ENCODE measurements around the gene TRIM26.

The TRIM26 gene

GRCh38 chr6:30156774-30157173 is 56.4 kb downstream of the TRIM26 start:
- H2AK5ac ChIP-seq (ENCODE audit: low read depth, low read length) = no peak overlapping the region
- no peak overlapping the region for H4K91ac ChIP-seq (ENCODE audit: low read depth, low read length, poor library complexity)
- H2BK15ac ChIP-seq (ENCODE audit: low read length) = no peak overlapping the region
- H3K36me3 ChIP-seq (replicated peaks in 1 of 2; ENCODE audit: control insufficient read depth in 2 of 2, insufficient read depth in 2 of 2, low read length in 2 of 2) = no peaks in the 10 kb centered on the region
- H2BK120ac ChIP-seq (ENCODE audit: low read depth, low read length) = no peak overlapping the region
- no peaks in the 10 kb centered on the region for H3K4me1 ChIP-seq (ENCODE audit: control insufficient read depth in 2 of 2, insufficient read depth in 1 of 2, low read depth in 1 of 2, low read length in 2 of 2)
- H2AFZ ChIP-seq (ENCODE audit: low read length) = no peak overlapping the region
- H2BK5ac ChIP-seq (ENCODE audit: low read length) = no peak overlapping the region
- no peak for DNase-seq (ENCODE audit: low spot score)
- no peak overlapping the region for H4K8ac ChIP-seq (ENCODE audit: low read depth, low read length)
- no peak overlapping the region for H3K18ac ChIP-seq (ENCODE audit: low read length)
- no peak overlapping the region for H3K4ac ChIP-seq (ENCODE audit: low read length)
- H3K14ac ChIP-seq (ENCODE audit: low read length) = no peak overlapping the region
- no peak overlapping the region for H3K9ac ChIP-seq (ENCODE audit: low read depth, low read length, poor library complexity)
- WGBS, 2 donors (ENCODE audit: extremely low coverage in 2 of 2, insufficient read length in 2 of 2, insufficient replicate concordance in 1 of 2) = no CpG with 5 or more reads among the region's 9 CpGs
- no peak overlapping the region for H3K4me3 ChIP-seq (ENCODE audit: low read length in 2 of 2)
- H3K79me1 ChIP-seq (ENCODE audit: low read depth, low read length) = no peaks in the 10 kb centered on the region
- no peak overlapping the region for H2BK12ac ChIP-seq (ENCODE audit: low read length)
- peaks cover 0 to 53% (median 0%) of the 10 kb centered on the region in 3 experiments for H3K27me3 ChIP-seq (ENCODE audit: control insufficient read depth in 3 of 3, insufficient read depth in 3 of 3, low read depth in 1 of 3, low read length in 3 of 3)
- H3K4me2 ChIP-seq (ENCODE audit: insufficient read depth, low read length, poor library complexity, severe bottlenecking) = no peak overlapping the region
- no peak overlapping the region for H3K23ac ChIP-seq (ENCODE audit: low read depth, low read length, poor library complexity)
- H3K27ac ChIP-seq (replicated peaks; ENCODE audit: low read length) = no peak overlapping the region
- H3K9me3 ChIP-seq (replicated peaks in 1 of 2; ENCODE audit: control insufficient read depth in 2 of 2, insufficient read depth in 1 of 2, low read depth in 1 of 2, low read length in 2 of 2) = no peaks in the 10 kb centered on the region

DNA sequence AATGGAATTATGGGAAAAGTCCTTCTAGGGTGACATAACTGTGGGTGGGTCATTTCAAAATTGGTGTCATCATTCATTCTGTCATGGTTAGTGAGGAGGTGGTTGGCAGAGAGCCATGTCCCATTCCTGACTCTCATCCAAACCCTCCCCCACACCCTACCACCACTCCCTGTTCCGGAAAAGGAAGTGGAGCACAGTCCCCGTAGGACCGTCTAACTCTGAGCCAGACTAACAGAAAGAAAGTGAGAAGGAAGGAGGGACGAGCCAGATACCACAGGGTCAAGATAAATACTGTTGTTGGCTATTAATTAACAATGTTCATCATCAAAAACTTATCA is 57.0 kb downstream of the TRIM26 start:
- no peak overlapping the region for H2BK120ac ChIP-seq (ENCODE audit: low read depth, low read length)
- no peak overlapping the region for H3K27ac ChIP-seq (replicated peaks; ENCODE audit: low read length)
- no peak overlapping the region for H3K9ac ChIP-seq (ENCODE audit: low read depth, low read length, poor library complexity)
- no peak overlapping the region for H2BK15ac ChIP-seq (ENCODE audit: low read length)
- H3K18ac ChIP-seq (ENCODE audit: low read length) = no peak overlapping the region
- H2AFZ ChIP-seq (ENCODE audit: low read length) = no peak overlapping the region
- no peak overlapping the region for H2BK12ac ChIP-seq (ENCODE audit: low read length)
- no peaks in the 10 kb centered on the region for H3K36me3 ChIP-seq (replicated peaks in 1 of 2; ENCODE audit: control insufficient read depth in 2 of 2, insufficient read depth in 2 of 2, low read length in 2 of 2)
- H3K79me1 ChIP-seq (ENCODE audit: low read depth, low read length) = no peaks in the 10 kb centered on the region
- no peak overlapping the region for H4K8ac ChIP-seq (ENCODE audit: low read depth, low read length)
- H3K4me3 ChIP-seq (ENCODE audit: low read length in 2 of 2) = no peak overlapping the region
- H3K4me1 ChIP-seq (ENCODE audit: control insufficient read depth in 2 of 2, insufficient read depth in 1 of 2, low read depth in 1 of 2, low read length in 2 of 2) = no peaks in the 10 kb centered on the region
- H3K27me3 ChIP-seq (ENCODE audit: control insufficient read depth in 3 of 3, insufficient read depth in 3 of 3, low read depth in 1 of 3, low read length in 3 of 3) = peaks cover 0 to 57% (median 0%) of the 10 kb centered on the region in 3 experiments
- no peak overlapping the region for H3K23ac ChIP-seq (ENCODE audit: low read depth, low read length, poor library complexity)
- DNase-seq (ENCODE audit: low spot score) = no peak
- no peak overlapping the region for H2AK5ac ChIP-seq (ENCODE audit: low read depth, low read length)
- H4K91ac ChIP-seq (ENCODE audit: low read depth, low read length, poor library complexity) = no peak overlapping the region
- no peak overlapping the region for H3K4me2 ChIP-seq (ENCODE audit: insufficient read depth, low read length, poor library complexity, severe bottlenecking)
- no peak overlapping the region for H2BK5ac ChIP-seq (ENCODE audit: low read length)
- no CpG with 5 or more reads among the region's 4 CpGs for WGBS, 2 donors (ENCODE audit: extremely low coverage in 2 of 2, insufficient read length in 2 of 2, insufficient replicate concordance in 1 of 2)
- H3K4ac ChIP-seq (ENCODE audit: low read length) = no peak overlapping the region
- no peak overlapping the region for H3K14ac ChIP-seq (ENCODE audit: low read length)
- no peaks in the 10 kb centered on the region for H3K9me3 ChIP-seq (replicated peaks in 1 of 2; ENCODE audit: control insufficient read depth in 2 of 2, insufficient read depth in 1 of 2, low read depth in 1 of 2, low read length in 2 of 2)

DNA sequence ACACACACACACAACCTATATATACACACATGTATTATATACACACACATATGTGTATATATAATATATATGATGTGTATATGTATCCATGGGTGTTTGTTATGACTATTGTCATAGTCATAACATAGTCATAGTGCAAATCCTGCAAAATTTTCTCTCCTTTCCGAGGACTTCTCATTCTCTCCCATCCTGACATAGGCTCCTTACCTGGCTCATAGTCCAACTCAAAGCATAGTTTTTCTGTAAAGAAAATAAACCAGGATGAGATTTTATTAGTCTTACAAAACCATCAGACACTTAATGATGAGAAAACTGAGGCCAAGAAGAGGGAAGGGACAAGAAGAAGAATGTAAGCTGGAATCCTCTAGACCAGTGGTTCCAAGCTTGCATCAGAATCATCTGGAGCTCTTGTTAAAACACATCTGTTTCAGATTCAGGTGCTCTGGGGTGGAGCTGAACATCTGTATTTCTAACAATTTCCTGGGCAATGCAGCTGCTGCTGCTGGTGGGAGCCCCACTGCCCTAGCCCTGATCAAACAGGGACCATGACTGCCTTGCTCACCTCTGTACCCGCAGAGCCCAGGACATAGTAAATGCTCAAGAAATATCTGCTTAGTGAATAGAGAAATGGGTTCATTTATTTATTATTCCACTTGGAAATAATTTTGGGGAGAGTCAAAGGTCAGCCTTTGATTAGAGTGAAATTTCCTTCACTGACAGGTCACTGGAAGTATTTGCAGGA is 57.5 kb downstream of the TRIM26 start:
- H3K9ac ChIP-seq (ENCODE audit: low read depth, low read length, poor library complexity) = no peak overlapping the region
- peaks cover 0 to 53% (median 0%) of the 10 kb centered on the region in 3 experiments for H3K27me3 ChIP-seq (ENCODE audit: control insufficient read depth in 3 of 3, insufficient read depth in 3 of 3, low read depth in 1 of 3, low read length in 3 of 3)
- no peaks in the 10 kb centered on the region for H3K79me1 ChIP-seq (ENCODE audit: low read depth, low read length)
- no peak overlapping the region for H2BK15ac ChIP-seq (ENCODE audit: low read length)
- WGBS, 2 donors (ENCODE audit: extremely low coverage in 2 of 2, insufficient read length in 2 of 2, insufficient replicate concordance in 1 of 2) = no CpG with 5 or more reads among the region's 2 CpGs
- H3K4me1 ChIP-seq (ENCODE audit: control insufficient read depth in 2 of 2, insufficient read depth in 1 of 2, low read depth in 1 of 2, low read length in 2 of 2) = no peaks in the 10 kb centered on the region
- no peak overlapping the region for H4K8ac ChIP-seq (ENCODE audit: low read depth, low read length)
- no peak overlapping the region for H4K91ac ChIP-seq (ENCODE audit: low read depth, low read length, poor library complexity)
- H3K9me3 ChIP-seq (replicated peaks in 1 of 2; ENCODE audit: control insufficient read depth in 2 of 2, insufficient read depth in 1 of 2, low read depth in 1 of 2, low read length in 2 of 2) = no peaks in the 10 kb centered on the region
- H3K23ac ChIP-seq (ENCODE audit: low read depth, low read length, poor library complexity) = no peak overlapping the region
- H3K14ac ChIP-seq (ENCODE audit: low read length) = no peak overlapping the region
- H2BK12ac ChIP-seq (ENCODE audit: low read length) = no peak overlapping the region
- no peak overlapping the region for H3K4me3 ChIP-seq (ENCODE audit: low read length in 2 of 2)
- DNase-seq (ENCODE audit: low spot score) = no peak
- H2AK5ac ChIP-seq (ENCODE audit: low read depth, low read length) = no peak overlapping the region
- H3K18ac ChIP-seq (ENCODE audit: low read length) = no peak overlapping the region
- no peak overlapping the region for H2AFZ ChIP-seq (ENCODE audit: low read length)
- H3K4me2 ChIP-seq (ENCODE audit: insufficient read depth, low read length, poor library complexity, severe bottlenecking) = no peak overlapping the region
- no peak overlapping the region for H3K4ac ChIP-seq (ENCODE audit: low read length)
- H3K27ac ChIP-seq (replicated peaks; ENCODE audit: low read length) = no peak overlapping the region
- no peaks in the 10 kb centered on the region for H3K36me3 ChIP-seq (replicated peaks in 1 of 2; ENCODE audit: control insufficient read depth in 2 of 2, insufficient read depth in 2 of 2, low read length in 2 of 2)
- H2BK120ac ChIP-seq (ENCODE audit: low read depth, low read length) = no peak overlapping the region
- H2BK5ac ChIP-seq (ENCODE audit: low read length) = no peak overlapping the region

GRCh38 chr6:30154709-30155519 is 58.3 kb downstream of the TRIM26 start:
- no peak overlapping the region for H3K4me2 ChIP-seq (ENCODE audit: insufficient read depth, low read length, poor library complexity, severe bottlenecking)
- H3K36me3 ChIP-seq (replicated peaks in 1 of 2; ENCODE audit: control insufficient read depth in 2 of 2, insufficient read depth in 2 of 2, low read length in 2 of 2) = no peaks in the 10 kb centered on the region
- no peak overlapping the region for H2BK5ac ChIP-seq (ENCODE audit: low read length)
- no peak overlapping the region for H3K27ac ChIP-seq (replicated peaks; ENCODE audit: low read length)
- peaks cover 0 to 50% (median 0%) of the 10 kb centered on the region in 3 experiments for H3K27me3 ChIP-seq (ENCODE audit: control insufficient read depth in 3 of 3, insufficient read depth in 3 of 3, low read depth in 1 of 3, low read length in 3 of 3)
- no peaks in the 10 kb centered on the region for H3K9me3 ChIP-seq (replicated peaks in 1 of 2; ENCODE audit: control insufficient read depth in 2 of 2, insufficient read depth in 1 of 2, low read depth in 1 of 2, low read length in 2 of 2)
- no peak overlapping the region for H3K4ac ChIP-seq (ENCODE audit: low read length)
- H2AK5ac ChIP-seq (ENCODE audit: low read depth, low read length) = no peak overlapping the region
- H3K4me1 ChIP-seq (ENCODE audit: control insufficient read depth in 2 of 2, insufficient read depth in 1 of 2, low read depth in 1 of 2, low read length in 2 of 2) = no peaks in the 10 kb centered on the region
- no peak overlapping the region for H3K9ac ChIP-seq (ENCODE audit: low read depth, low read length, poor library complexity)
- no peak overlapping the region for H4K91ac ChIP-seq (ENCODE audit: low read depth, low read length, poor library complexity)
- no CpG with 5 or more reads among the region's 12 CpGs for whole genome bisulfite sequencing, 2 donors (ENCODE audit: extremely low coverage in 2 of 2, insufficient read length in 2 of 2, insufficient replicate concordance in 1 of 2)
- no peak overlapping the region for H3K23ac ChIP-seq (ENCODE audit: low read depth, low read length, poor library complexity)
- no peak overlapping the region for H2BK120ac ChIP-seq (ENCODE audit: low read depth, low read length)
- no peak overlapping the region for H4K8ac ChIP-seq (ENCODE audit: low read depth, low read length)
- H3K4me3 ChIP-seq (ENCODE audit: low read length in 2 of 2) = no peak overlapping the region
- H3K18ac ChIP-seq (ENCODE audit: low read length) = no peak overlapping the region
- no peak overlapping the region for H3K14ac ChIP-seq (ENCODE audit: low read length)
- DNase-seq (ENCODE audit: low spot score) = no peak
- no peak overlapping the region for H2BK12ac ChIP-seq (ENCODE audit: low read length)
- H2AFZ ChIP-seq (ENCODE audit: low read length) = no peak overlapping the region
- no peaks in the 10 kb centered on the region for H3K79me1 ChIP-seq (ENCODE audit: low read depth, low read length)
- H2BK15ac ChIP-seq (ENCODE audit: low read length) = no peak overlapping the region
